OCI-LY7 (cell line): ENCODE measurements around the gene VAC14. TPM values are rescaled to one million over a fixed set of nuclear protein-coding genes. Genes with fewer than 3 reads are reported as not detected.

Experiments used
- BruUV-seq: library from RNA; stranded (reverse); fragments of 400-500 nt; replicated peaks from 2 replicates; lab custom pipeline; 2021; lab: Mats Ljungman, UMichigan
- CTCF ChIA-PET: fragments of 300-600 bp; sonication (Branson Sonifier 250); formaldehyde crosslinking; loops from one replicate; lab custom pipeline; 2022; ENCODE audit warnings: antibody characterized with exemption; ENCODE audit not compliant: unreplicated experiment; lab: Charles Lee
- POLR2A ChIA-PET: fragments of 300-600 bp; sonication (Branson Sonifier 250); formaldehyde crosslinking; loops from one replicate; lab custom pipeline; 2022; ENCODE audit warnings: antibody characterized with exemption; lab: Charles Lee
- DNase-seq: peaks from one replicate; pipeline ENCODE4 v3.0.0-alpha.2; 2015; ENCODE audit warnings: low spot score
- H2AFZ ChIP-seq: fragments of 200-600 bp; sonication (generic), shearing (Covaris generic); 2 replicates; pipeline ENCODE4 v1.6.1; 2014; ENCODE audit warnings: mild to moderate bottlenecking, antibody characterized with exemption, low read length, moderate library complexity
- H3K27ac ChIP-seq: fragments of 200-600 bp; sonication (generic); 2 replicates; pipeline ENCODE4 v1.5.1; 2014; ENCODE audit warnings: mixed run types, low read depth, mild to moderate bottlenecking, moderate library complexity, low read length, inconsistent platforms; ENCODE audit not compliant: poor library complexity, severe bottlenecking
- H3K36me3 ChIP-seq: fragments of 200-600 bp; sonication (generic); 2 replicates; pipeline ENCODE4 v1.6.1; 2014; ENCODE audit warnings: mild to moderate bottlenecking, antibody characterized with exemption, low read length, moderate library complexity, mixed read lengths; ENCODE audit not compliant: insufficient read depth
- H3K4me1 ChIP-seq: fragments of 200-600 bp; sonication (generic); 2 replicates; pipeline ENCODE4 v1.5.1; 2014; ENCODE audit warnings: mild to moderate bottlenecking, low read length; ENCODE audit not compliant: insufficient read depth, poor library complexity, severe bottlenecking
- H3K4me2 ChIP-seq: fragments of 200-600 bp; sonication (generic); 2 replicates; pipeline ENCODE4 v1.6.1; 2014; ENCODE audit warnings: mild to moderate bottlenecking, low read length
- H3K4me3 ChIP-seq: fragments of 200-600 bp; sonication (generic); 2 replicates; pipeline ENCODE4 v1.5.1; 2014; ENCODE audit warnings: mild to moderate bottlenecking, low read depth, low read length; ENCODE audit not compliant: poor library complexity, severe bottlenecking
- H3K79me2 ChIP-seq: fragments of 200-600 bp; sonication (generic); 2 replicates; pipeline ENCODE4 v1.6.1; 2016; ENCODE audit warnings: low read depth, mild to moderate bottlenecking, low read length, moderate library complexity, mixed read lengths; ENCODE audit not compliant: insufficient read depth
- H3K9me2 ChIP-seq: fragments of 200-600 bp; sonication (generic); 2 replicates; pipeline ENCODE4 v1.6.1; 2016; ENCODE audit warnings: mild to moderate bottlenecking, low read length, mixed read lengths; ENCODE audit not compliant: insufficient read depth
- H3K9me3 ChIP-seq: fragments of 200-600 bp; sonication (generic); 2 replicates; pipeline ENCODE4 v1.6.1; 2014; ENCODE audit warnings: mild to moderate bottlenecking, mixed run types, low read length, mixed read lengths
- H4K20me1 ChIP-seq: fragments of 200-600 bp; sonication (generic); 2 replicates; pipeline ENCODE4 v1.6.1; 2014; ENCODE audit warnings: mild to moderate bottlenecking, antibody characterized with exemption, low read length, moderate library complexity, mixed read lengths; ENCODE audit not compliant: insufficient read depth
- EZH2phosphoT487 ChIP-seq: fragments of 200-600 bp; sonication (generic); IDR thresholded peaks from 2 replicates; pipeline ENCODE4 v1.6.1; 2018; ENCODE audit warnings: low read depth, borderline replicate concordance, mild to moderate bottlenecking, mixed run types, antibody characterized with exemption, low read length, moderate library complexity, mixed read lengths
- intact Hi-C: fragments of 100-400 bp; cut with micrococcal nuclease; formaldehyde crosslinking; loops from one replicate; pipeline ENCODE4 v1.10.0; 2022; ENCODE audit not compliant: unreplicated experiment
- total RNA-seq, 2 experiments: library from RNA; depleted of rRNA in 1 of 2; stranded (reverse); fragments of >200 nt in 1 of 2; shearing (Covaris generic) in 1 of 2; gene quantifications; 2 replicates each; pipeline ENCODE4 v1.2.3, GENCODE V29; 2014 to 2022
- TF ChIP-seq, protein P1 (sequence below): fragments of 200-600 bp; sonication (generic); conservative IDR thresholded peaks from 2 replicates; pipeline ENCODE4 v1.5.1; 2014; ENCODE audit warnings: mild to moderate bottlenecking, antibody characterized with exemption, low read length, moderate library complexity, mixed read lengths

VAC14 gene
- total RNA-seq, 2 experiments from 2014 or later, result 37.6 to 43.1 TPM

DNA sequence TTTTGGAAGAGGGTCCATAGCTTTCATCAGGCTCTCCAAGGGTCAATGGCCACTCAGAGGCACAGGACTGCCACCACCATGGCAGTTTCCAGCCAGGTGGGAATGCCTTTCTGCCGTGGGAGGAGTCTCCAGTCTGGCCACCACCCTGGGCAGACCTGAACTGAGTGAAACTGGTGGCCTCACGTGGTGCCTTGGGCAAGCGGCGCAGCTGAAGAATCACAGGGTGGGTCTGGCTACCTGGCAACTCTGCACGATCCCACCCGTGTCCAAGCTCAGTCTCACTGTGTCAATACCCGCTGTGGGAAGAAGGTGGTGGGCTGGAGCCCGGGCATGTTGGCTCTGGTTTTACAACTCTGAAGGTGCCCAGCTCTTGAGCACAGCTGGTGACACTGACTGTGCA, 31.8 kb downstream of the VAC14 start:
- no peaks in the 10 kb centered on the region for H3K79me2 ChIP-seq
- no peak for DNase-seq
- CTCF ChIA-PET, result no interaction called here
- TF ChIP-seq, protein P1, sequence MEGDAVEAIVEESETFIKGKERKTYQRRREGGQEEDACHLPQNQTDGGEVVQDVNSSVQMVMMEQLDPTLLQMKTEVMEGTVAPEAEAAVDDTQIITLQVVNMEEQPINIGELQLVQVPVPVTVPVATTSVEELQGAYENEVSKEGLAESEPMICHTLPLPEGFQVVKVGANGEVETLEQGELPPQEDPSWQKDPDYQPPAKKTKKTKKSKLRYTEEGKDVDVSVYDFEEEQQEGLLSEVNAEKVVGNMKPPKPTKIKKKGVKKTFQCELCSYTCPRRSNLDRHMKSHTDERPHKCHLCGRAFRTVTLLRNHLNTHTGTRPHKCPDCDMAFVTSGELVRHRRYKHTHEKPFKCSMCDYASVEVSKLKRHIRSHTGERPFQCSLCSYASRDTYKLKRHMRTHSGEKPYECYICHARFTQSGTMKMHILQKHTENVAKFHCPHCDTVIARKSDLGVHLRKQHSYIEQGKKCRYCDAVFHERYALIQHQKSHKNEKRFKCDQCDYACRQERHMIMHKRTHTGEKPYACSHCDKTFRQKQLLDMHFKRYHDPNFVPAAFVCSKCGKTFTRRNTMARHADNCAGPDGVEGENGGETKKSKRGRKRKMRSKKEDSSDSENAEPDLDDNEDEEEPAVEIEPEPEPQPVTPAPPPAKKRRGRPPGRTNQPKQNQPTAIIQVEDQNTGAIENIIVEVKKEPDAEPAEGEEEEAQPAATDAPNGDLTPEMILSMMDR, result no peak
- no peak for TF ChIP-seq EZH2phosphoT487
- H3K9me3 ChIP-seq, result no peaks in the 10 kb centered on the region
- no peak overlapping the region for H3K4me2 ChIP-seq
- no peak overlapping the region for H3K27ac ChIP-seq
- no peaks in the 10 kb centered on the region for H3K4me1 ChIP-seq
- H3K36me3 ChIP-seq, result peaks cover 39% of the 10 kb centered on the region
- POLR2A ChIA-PET, result interaction anchor here (0.6 kb wide), 1 partner anchor 31 kb away, joined by 3 read pairs; no protein-coding TSS in a partner anchor
- no TSS peak for BruUV-seq
- intact Hi-C loops, result no loop called here
- H4K20me1 ChIP-seq, result no peaks in the 10 kb centered on the region
- H3K9me2 ChIP-seq, result no peaks in the 10 kb centered on the region
- no peak overlapping the region for H2AFZ ChIP-seq
- no peak overlapping the region for H3K4me3 ChIP-seq

DNA sequence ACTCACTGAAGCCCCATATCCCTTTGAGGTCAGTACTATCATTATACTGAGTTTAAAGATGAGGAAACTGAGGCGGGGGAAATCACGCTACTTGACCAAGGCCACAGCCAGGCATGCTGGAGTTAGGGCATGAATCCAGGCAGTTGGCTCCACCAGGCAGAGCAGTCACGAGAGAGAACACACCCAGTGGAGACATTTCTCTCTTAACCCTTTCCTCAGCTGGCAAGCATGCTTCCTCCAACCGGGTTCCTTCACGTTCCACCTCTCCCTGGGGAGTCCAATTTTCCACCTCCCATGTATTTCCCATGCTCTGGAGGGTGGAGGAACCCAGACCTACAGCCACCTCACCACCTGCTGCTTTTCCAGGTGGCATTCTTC, 32.8 kb downstream of the VAC14 start:
- POLR2A ChIA-PET, result no interaction called here

More for the DNA sequence above, 32.8 kb downstream of the VAC14 start:
- Histone ChIP-seq H3K4me2 (no peak overlapping the region), H3K9me3 (no peaks in the 10 kb centered on the region), H4K20me1 (no peaks in the 10 kb centered on the region), H3K79me2 (no peaks in the 10 kb centered on the region), H3K4me1 (no peaks in the 10 kb centered on the region), H3K4me3 (no peak overlapping the region), H3K9me2 (no peaks in the 10 kb centered on the region), H3K27ac (no peak overlapping the region), H2AFZ (no peak overlapping the region), H3K36me3 (peaks cover 31% of the 10 kb centered on the region)
- DNase-seq, result no peak
- intact Hi-C loops, result no loop called here
- CTCF ChIA-PET, result no interaction called here
- TF ChIP-seq, protein P1, result no peak
- no peak for TF ChIP-seq EZH2phosphoT487
- BruUV-seq, result no TSS peak
